ENCODE data around the gene ATCAY. TPM values are rescaled to one million over a fixed set of nuclear protein-coding genes. Genes with fewer than 3 reads are reported as not detected.
"Not testable (repeated sequence)": the region's sequence is repeated elsewhere in the genome, so short reads cannot be mapped to it uniquely, and the experiment has no call there.

The ATCAY gene
- total RNA-seq, 1 donor, result 0.43 TPM

GRCh38 chr19:3866910-3867638 lies 13.4 kb upstream of the ATCAY start:
- DNase-seq (ENCODE audit: low read depth), result no peak

GRCh38 chr19:3867971-3868769 lies 12.3 kb upstream of the ATCAY start:
- H3K4me3 ChIP-seq (ENCODE audit: low read depth, low read length), result no peak overlapping the region
- DNase-seq (ENCODE audit: low read depth), result no peak
- no peak for TF ChIP-seq CTCF (IDR thresholded peaks at IDR 0.05; ENCODE audit: insufficient read depth, low read depth, low read length)

More at GRCh38 chr19:3866910-3867638, 13.4 kb upstream of the ATCAY start:
- no peak for TF ChIP-seq CTCF (IDR thresholded peaks at IDR 0.05; ENCODE audit: insufficient read depth, low read depth, low read length)
- no peak overlapping the region for H3K4me3 ChIP-seq (ENCODE audit: low read depth, low read length)

- TF ChIP-seq CTCF (IDR thresholded peaks at IDR 0.05; ENCODE audit: insufficient read depth, low read depth, low read length), result no peak
- no peak within 1 kb of the TSS for H3K4me3 ChIP-seq (ENCODE audit: low read depth, low read length)
- DNase-seq (ENCODE audit: low read depth), result no peak
These were observed 11.6 kb upstream of the ATCAY start, which contains the start of gene ZFR2 for GRCh38 chr19:3868770-3869456. TSS of gene ZFR2 (minus strand) at chr19:3869038. CDS start at chr19:3869017, 21 bp downstream.

- TF ChIP-seq CTCF (IDR thresholded peaks at IDR 0.05; ENCODE audit: insufficient read depth, low read depth, low read length), result no peak
- H3K4me3 ChIP-seq (ENCODE audit: low read depth, low read length), result no peak overlapping the region
- no peak for DNase-seq (ENCODE audit: low read depth)
These were observed 7.3 kb upstream of the ATCAY start for GRCh38 chr19:3873151-3873550.

GRCh38 chr19:3874695-3875094 lies 5.8 kb upstream of the ATCAY start:
- DNase-seq (ENCODE audit: low read depth); H3K4me3 ChIP-seq (ENCODE audit: low read depth, low read length): not testable (repeated sequence)

GRCh38 chr19:3879656-3880055 lies 829 bp upstream of the ATCAY start:
- H3K4me3 ChIP-seq (ENCODE audit: low read depth, low read length), result no peak overlapping the region
- peak; percentile 4 for TF ChIP-seq CTCF (IDR thresholded peaks at IDR 0.05; ENCODE audit: insufficient read depth, low read depth, low read length)
- no peak for DNase-seq (ENCODE audit: low read depth)

Measured in fibroblast of villous mesenchyme (primary cell).